A549 (cell line): Measurements from ENCODE around the gene DCLRE1A.

Experiments
- JUN ChIP-seq, 2 experiments: fragments of >200 bp; sonication (Bioruptor Twin); formaldehyde crosslinking; IDR thresholded peaks; 2 replicates in 1 of 2; 3 replicates in 1 of 2; pipeline ENCODE4 v1.6.1; 2016 to 2017
- SMC3 ChIP-seq: fragments of >200 bp; sonication (Bioruptor Twin); formaldehyde crosslinking; IDR thresholded peaks from 3 replicates; pipeline ENCODE4 v1.6.1; 2018; ENCODE audit warnings: inconsistent platforms
- USF2 ChIP-seq: fragments of 450-650 bp; IDR thresholded peaks from 2 replicates; pipeline ENCODE4 v1.6.1; 2014; ENCODE audit warnings: antibody characterized with exemption
- TF ChIP-seq, protein P1 (sequence below): fragments of >200 bp; sonication (Bioruptor Twin); formaldehyde crosslinking; IDR thresholded peaks from 3 replicates; pipeline ENCODE4 v1.5.1; 2016

DNA sequence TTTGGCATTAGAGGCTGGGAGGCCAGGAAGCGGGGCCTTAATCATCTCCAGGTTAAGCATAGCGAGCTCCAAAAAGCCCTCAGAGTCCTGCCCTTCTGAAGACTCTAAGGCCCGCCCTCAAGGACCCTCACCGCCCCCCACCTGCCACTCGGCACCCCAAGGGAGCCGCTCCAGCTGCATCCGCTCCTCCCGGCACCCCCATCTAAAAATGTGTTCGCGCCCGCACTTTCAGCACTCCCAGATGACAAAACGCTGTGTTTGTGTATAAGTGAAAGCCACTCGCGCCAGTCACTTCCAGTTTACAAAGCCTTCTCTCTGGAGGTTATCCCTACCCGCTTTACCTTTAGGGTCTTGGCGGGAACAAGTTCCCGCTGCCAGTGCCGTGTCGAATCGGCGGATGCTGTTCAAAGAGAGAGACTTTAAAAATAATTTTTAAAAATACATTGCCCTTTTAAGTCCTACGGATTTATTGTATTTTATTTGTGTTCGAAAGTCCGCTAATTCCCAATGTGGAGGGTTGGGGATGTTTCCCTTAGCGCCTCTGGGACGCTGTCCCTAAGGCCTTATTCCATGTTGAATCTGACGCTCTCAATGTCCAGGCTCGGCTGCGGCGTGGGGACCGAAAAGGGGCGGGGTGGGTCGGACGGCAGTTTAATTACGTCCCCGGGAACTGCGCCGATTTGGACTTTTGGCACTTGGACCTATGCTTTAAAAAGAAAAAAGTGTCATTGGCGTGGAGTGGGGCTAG lies at the start of gene DCLRE1A, which contains the start of gene NHLRC2:
- no peak for TF ChIP-seq SMC3
- peak; percentile 65 to 79; a peak in 3 of 5 replicates for TF ChIP-seq JUN (IDR thresholded peaks at IDR 0.05)
- TF ChIP-seq USF2 = no peak
- TF ChIP-seq, protein P1, sequence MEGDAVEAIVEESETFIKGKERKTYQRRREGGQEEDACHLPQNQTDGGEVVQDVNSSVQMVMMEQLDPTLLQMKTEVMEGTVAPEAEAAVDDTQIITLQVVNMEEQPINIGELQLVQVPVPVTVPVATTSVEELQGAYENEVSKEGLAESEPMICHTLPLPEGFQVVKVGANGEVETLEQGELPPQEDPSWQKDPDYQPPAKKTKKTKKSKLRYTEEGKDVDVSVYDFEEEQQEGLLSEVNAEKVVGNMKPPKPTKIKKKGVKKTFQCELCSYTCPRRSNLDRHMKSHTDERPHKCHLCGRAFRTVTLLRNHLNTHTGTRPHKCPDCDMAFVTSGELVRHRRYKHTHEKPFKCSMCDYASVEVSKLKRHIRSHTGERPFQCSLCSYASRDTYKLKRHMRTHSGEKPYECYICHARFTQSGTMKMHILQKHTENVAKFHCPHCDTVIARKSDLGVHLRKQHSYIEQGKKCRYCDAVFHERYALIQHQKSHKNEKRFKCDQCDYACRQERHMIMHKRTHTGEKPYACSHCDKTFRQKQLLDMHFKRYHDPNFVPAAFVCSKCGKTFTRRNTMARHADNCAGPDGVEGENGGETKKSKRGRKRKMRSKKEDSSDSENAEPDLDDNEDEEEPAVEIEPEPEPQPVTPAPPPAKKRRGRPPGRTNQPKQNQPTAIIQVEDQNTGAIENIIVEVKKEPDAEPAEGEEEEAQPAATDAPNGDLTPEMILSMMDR = no peak
